Measurements from ENCODE around the gene IER5. TPM values are rescaled to one million over a fixed set of nuclear protein-coding genes. Genes with fewer than 3 reads are reported as not detected.

Gene IER5
- total RNA-seq, 2 donors from 2014 or later, result 40.9 to 60.4 TPM

GRCh38 chr1:181097242-181097641 is 8.7 kb downstream of the IER5 start:
- no peaks in the 10 kb centered on the region for H3K27me3 Mint-ChIP-seq
- no peak overlapping the region for H3K27ac Mint-ChIP-seq
- peak overlapping the region; percentile 79 for H3K4me3 Mint-ChIP-seq
- H3K9me3 Mint-ChIP-seq, result no peaks in the 10 kb centered on the region
- peaks cover 40% of the 10 kb centered on the region for H3K36me3 Mint-ChIP-seq (ENCODE audit: low read depth)
- peaks cover 56% of the 10 kb centered on the region for H3K4me1 Mint-ChIP-seq
- ATAC-seq (replicated peaks), result no peak

- Mint-ChIP-seq H3K9me3 (no peaks in the 10 kb centered on the region), H3K27ac (peak overlapping the region; percentile 96), H3K36me3 (ENCODE audit: low read depth) (peaks cover 19% of the 10 kb centered on the region), H3K27me3 (no peaks in the 10 kb centered on the region), H3K4me3 (peak overlapping the region; percentile 79), H3K4me1 (peaks cover 53% of the 10 kb centered on the region)
- ATAC-seq (replicated peaks), result peak; percentile 87
Measured at GRCh38 chr1:181099152-181100014, 10.9 kb downstream of the IER5 start.

GRCh38 chr1:181100015-181100905 is 11.8 kb downstream of the IER5 start:
- H3K27me3 Mint-ChIP-seq, result no peaks in the 10 kb centered on the region
- H3K9me3 Mint-ChIP-seq, result no peaks in the 10 kb centered on the region
- peak; percentile 25 for ATAC-seq (replicated peaks)
- peak overlapping the region; percentile 79 for H3K4me3 Mint-ChIP-seq
- H3K4me1 Mint-ChIP-seq, result peaks cover 50% of the 10 kb centered on the region
- H3K36me3 Mint-ChIP-seq (ENCODE audit: low read depth), result peaks cover 10% of the 10 kb centered on the region
- peak overlapping the region; percentile 96 for H3K27ac Mint-ChIP-seq

- Mint-ChIP-seq H3K36me3 (ENCODE audit: low read depth) (peaks cover 8% of the 10 kb centered on the region), H3K27me3 (no peaks in the 10 kb centered on the region), H3K27ac (peak overlapping the region; percentile 96), H3K4me3 (peak overlapping the region; percentile 79), H3K4me1 (peaks cover 54% of the 10 kb centered on the region), H3K9me3 (no peaks in the 10 kb centered on the region)
- no peak for ATAC-seq (replicated peaks)
Measured at GRCh38 chr1:181100934-181101333, 12.4 kb downstream of the IER5 start.

GRCh38 chr1:181101581-181102226 is 13.2 kb downstream of the IER5 start:
- Mint-ChIP-seq H3K27ac (peak overlapping the region; percentile 96), H3K4me3 (peak overlapping the region; percentile 79), H3K27me3 (no peaks in the 10 kb centered on the region), H3K4me1 (peaks cover 49% of the 10 kb centered on the region), H3K9me3 (no peaks in the 10 kb centered on the region), H3K36me3 (ENCODE audit: low read depth) (peaks cover 6% of the 10 kb centered on the region)
- ATAC-seq (replicated peaks), result no peak

GRCh38 chr1:181102841-181103240 is 14.3 kb downstream of the IER5 start:
- H3K4me3 Mint-ChIP-seq, result peak overlapping the region; percentile 77
- no peak for ATAC-seq (replicated peaks)
- no peaks in the 10 kb centered on the region for H3K9me3 Mint-ChIP-seq
- peaks cover 6% of the 10 kb centered on the region for H3K36me3 Mint-ChIP-seq (ENCODE audit: low read depth)
- H3K27ac Mint-ChIP-seq, result no peak overlapping the region
- H3K4me1 Mint-ChIP-seq, result peaks cover 48% of the 10 kb centered on the region
- H3K27me3 Mint-ChIP-seq, result no peaks in the 10 kb centered on the region

- Mint-ChIP-seq H3K9me3 (no peaks in the 10 kb centered on the region), H3K27me3 (peaks cover 1% of the 10 kb centered on the region), H3K27ac (no peak overlapping the region), H3K36me3 (ENCODE audit: low read depth) (peaks cover 6% of the 10 kb centered on the region), H3K4me3 (peak overlapping the region; percentile 77), H3K4me1 (peaks cover 44% of the 10 kb centered on the region)
- ATAC-seq (replicated peaks), result no peak
Measured at GRCh38 chr1:181103399-181103798, 14.9 kb downstream of the IER5 start.

- Mint-ChIP-seq H3K27ac (peak overlapping the region; percentile 80), H3K9me3 (no peaks in the 10 kb centered on the region), H3K36me3 (ENCODE audit: low read depth) (peaks cover 6% of the 10 kb centered on the region), H3K27me3 (peaks cover 5% of the 10 kb centered on the region), H3K4me1 (peaks cover 42% of the 10 kb centered on the region), H3K4me3 (peak overlapping the region; percentile 77)
- ATAC-seq (replicated peaks), result peak; percentile 8
Measured at GRCh38 chr1:181104042-181104789, 15.7 kb downstream of the IER5 start.

GRCh38 chr1:181104790-181105133 is 16.3 kb downstream of the IER5 start:
- no peak for ATAC-seq (replicated peaks)
- peak overlapping the region; percentile 77 for H3K4me3 Mint-ChIP-seq
- peak overlapping the region; percentile 80 for H3K27ac Mint-ChIP-seq
- peaks cover 37% of the 10 kb centered on the region for H3K4me1 Mint-ChIP-seq
- no peaks in the 10 kb centered on the region for H3K9me3 Mint-ChIP-seq
- peaks cover 5% of the 10 kb centered on the region for H3K27me3 Mint-ChIP-seq
- peaks cover 6% of the 10 kb centered on the region for H3K36me3 Mint-ChIP-seq (ENCODE audit: low read depth)

GRCh38 chr1:181105134-181106021 is 16.9 kb downstream of the IER5 start:
- peak overlapping the region; percentile 77 for H3K4me3 Mint-ChIP-seq
- no peaks in the 10 kb centered on the region for H3K9me3 Mint-ChIP-seq
- peak; percentile 88 for ATAC-seq (replicated peaks)
- peaks cover 31% of the 10 kb centered on the region for H3K4me1 Mint-ChIP-seq
- H3K27ac Mint-ChIP-seq, result peak overlapping the region; percentile 59
- H3K36me3 Mint-ChIP-seq (ENCODE audit: low read depth), result peaks cover 6% of the 10 kb centered on the region
- H3K27me3 Mint-ChIP-seq, result peaks cover 5% of the 10 kb centered on the region

GRCh38 chr1:181106022-181106312 is 17.5 kb downstream of the IER5 start:
- no peaks in the 10 kb centered on the region for H3K9me3 Mint-ChIP-seq
- peaks cover 5% of the 10 kb centered on the region for H3K27me3 Mint-ChIP-seq
- ATAC-seq (replicated peaks), result no peak
- H3K4me3 Mint-ChIP-seq, result peak overlapping the region; percentile 69
- peak overlapping the region; percentile 59 for H3K27ac Mint-ChIP-seq
- peaks cover 25% of the 10 kb centered on the region for H3K4me1 Mint-ChIP-seq
- H3K36me3 Mint-ChIP-seq (ENCODE audit: low read depth), result peaks cover 6% of the 10 kb centered on the region

GRCh38 chr1:181106479-181106878 is 18.0 kb downstream of the IER5 start:
- peak overlapping the region; percentile 69 for H3K4me3 Mint-ChIP-seq
- peaks cover 5% of the 10 kb centered on the region for H3K27me3 Mint-ChIP-seq
- H3K4me1 Mint-ChIP-seq, result peaks cover 23% of the 10 kb centered on the region
- H3K9me3 Mint-ChIP-seq, result no peaks in the 10 kb centered on the region
- ATAC-seq (replicated peaks), result no peak
- peak overlapping the region; percentile 59 for H3K27ac Mint-ChIP-seq
- peaks cover 6% of the 10 kb centered on the region for H3K36me3 Mint-ChIP-seq (ENCODE audit: low read depth)

GRCh38 chr1:181107711-181108110 is 19.2 kb downstream of the IER5 start:
- Mint-ChIP-seq H3K36me3 (ENCODE audit: low read depth) (peaks cover 6% of the 10 kb centered on the region), H3K27me3 (peaks cover 5% of the 10 kb centered on the region), H3K9me3 (no peaks in the 10 kb centered on the region), H3K27ac (no peak overlapping the region), H3K4me1 (peaks cover 23% of the 10 kb centered on the region), H3K4me3 (no peak overlapping the region)
- no peak for ATAC-seq (replicated peaks)
